ENCODE data around the gene TMEM154.

- TF ChIP-seq CTCF (conservative IDR thresholded peaks at IDR 0.05) (no peak), ZFX (IDR thresholded peaks at IDR 0.05) (no peak)
These were observed 17.7 kb upstream of the TMEM154 start for GRCh38 chr4:152697284-152698088.
